Measurements from ENCODE around the gene HCRTR1.
A peak's percentile ranks its signal among the peaks of the same experiment; 100 is the strongest.

The HCRTR1 gene

DNA sequence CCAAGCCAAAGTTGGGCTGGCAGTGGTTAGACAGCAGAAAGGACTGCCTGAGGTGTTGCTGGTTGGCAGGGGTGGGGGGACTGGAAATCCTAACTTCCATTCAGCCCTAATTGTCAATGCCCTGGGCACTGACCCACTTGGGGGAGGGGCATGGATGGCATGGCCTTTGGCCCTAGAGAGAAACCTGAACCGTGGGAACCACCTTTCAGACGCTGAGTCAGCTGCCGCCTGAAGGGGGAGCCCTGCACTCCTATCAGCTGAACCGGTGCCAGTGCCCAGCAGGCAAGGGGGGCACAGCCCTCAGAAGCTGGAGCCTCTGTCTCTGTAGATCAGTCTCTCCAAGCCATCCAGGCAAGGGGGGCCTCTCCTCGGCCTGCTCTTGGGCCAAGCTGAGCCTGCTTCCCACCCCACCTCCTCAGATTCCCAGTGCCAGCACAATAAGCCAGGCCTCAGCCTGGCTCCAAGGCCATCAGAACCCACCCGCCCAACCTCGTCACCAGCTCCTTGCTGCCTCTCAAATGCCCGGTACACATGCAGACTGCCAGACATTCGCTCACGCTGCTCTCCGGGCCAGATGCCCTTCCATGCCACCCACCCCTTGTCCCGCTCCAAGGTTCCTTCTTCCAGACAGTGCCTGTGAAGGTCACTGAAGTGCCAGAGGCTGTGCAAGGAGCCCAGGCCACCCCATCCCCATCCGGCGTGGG, 29.6 kb upstream of the HCRTR1 start:
- peak; percentile 90 for DNase-seq (ENCODE audit: low spot score)
- TF ChIP-seq, protein P1, sequence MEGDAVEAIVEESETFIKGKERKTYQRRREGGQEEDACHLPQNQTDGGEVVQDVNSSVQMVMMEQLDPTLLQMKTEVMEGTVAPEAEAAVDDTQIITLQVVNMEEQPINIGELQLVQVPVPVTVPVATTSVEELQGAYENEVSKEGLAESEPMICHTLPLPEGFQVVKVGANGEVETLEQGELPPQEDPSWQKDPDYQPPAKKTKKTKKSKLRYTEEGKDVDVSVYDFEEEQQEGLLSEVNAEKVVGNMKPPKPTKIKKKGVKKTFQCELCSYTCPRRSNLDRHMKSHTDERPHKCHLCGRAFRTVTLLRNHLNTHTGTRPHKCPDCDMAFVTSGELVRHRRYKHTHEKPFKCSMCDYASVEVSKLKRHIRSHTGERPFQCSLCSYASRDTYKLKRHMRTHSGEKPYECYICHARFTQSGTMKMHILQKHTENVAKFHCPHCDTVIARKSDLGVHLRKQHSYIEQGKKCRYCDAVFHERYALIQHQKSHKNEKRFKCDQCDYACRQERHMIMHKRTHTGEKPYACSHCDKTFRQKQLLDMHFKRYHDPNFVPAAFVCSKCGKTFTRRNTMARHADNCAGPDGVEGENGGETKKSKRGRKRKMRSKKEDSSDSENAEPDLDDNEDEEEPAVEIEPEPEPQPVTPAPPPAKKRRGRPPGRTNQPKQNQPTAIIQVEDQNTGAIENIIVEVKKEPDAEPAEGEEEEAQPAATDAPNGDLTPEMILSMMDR (IDR thresholded peaks at IDR 0.05; ENCODE audit: extremely low read depth, missing control alignments) = peak; percentile 84

DNA sequence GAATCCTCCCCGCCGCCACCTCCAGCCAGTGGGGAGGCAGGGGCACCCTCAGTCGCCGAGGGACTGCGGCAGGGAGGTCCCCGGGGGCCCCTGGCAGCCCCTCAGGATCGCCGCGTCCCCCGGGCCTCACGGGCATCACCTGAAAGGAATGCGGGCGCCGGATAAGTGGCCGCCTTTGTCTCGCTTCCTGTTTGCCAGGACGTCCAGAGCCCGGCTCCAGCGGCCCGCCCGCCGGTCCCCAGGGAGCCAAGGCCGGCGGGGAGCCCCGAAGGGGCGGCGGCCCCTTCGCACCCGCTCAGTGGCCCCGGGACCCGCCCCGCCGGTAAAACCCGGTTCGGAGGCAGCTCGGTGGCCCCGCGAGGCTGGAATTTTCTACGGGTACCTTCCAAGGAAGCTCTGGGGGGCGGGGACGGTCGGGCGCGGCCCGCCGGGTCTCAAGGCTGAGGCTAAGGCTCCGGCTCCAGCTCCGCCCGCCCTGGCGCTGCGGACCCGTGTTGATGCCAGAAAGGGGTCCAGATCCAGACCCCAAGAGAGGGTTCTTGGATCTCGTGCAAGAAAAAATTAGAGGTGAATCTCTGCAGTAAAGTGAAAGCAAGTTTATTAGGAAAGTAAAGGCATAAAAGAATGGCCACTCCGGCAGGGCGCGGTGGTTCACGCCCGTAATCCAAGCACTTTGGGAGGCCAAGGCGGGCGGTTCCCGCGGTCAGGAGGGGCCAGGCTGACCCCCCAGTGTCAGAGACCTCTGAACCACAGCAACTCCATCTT, 28.6 kb upstream of the HCRTR1 start:
- TF ChIP-seq, protein P1 (IDR thresholded peaks at IDR 0.05; ENCODE audit: extremely low read depth, missing control alignments) = no peak

DNA sequence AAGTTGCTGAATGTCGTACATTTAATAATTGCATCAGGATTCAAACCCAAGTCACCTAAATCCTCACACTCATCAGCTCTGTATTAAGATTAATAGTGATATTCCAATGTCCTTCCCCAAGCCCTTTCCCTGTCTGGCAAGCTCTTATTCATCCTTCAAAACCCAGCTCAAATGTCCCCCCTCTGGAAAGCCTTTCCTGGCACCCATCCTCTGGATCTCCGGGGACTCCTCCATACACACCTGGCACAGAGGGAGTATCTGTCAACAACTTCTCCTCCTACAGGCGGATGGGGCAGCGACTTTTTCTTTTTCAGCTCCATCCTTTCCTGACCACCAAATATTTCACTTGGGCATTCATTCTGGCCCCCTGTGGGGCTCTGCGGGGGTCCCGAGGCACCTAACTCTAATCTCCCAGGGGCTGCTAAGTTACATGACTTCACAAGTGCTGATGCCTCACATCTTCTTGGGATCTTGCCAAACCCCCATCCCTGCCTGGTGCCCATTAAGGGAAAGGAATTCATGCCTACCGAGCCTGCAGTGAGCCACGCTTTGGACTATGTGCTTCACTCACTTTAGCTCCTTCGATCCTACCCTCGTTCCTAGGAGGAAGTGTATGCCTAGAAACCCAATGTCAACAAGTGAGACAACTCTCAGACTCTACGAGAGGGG, 25.9 kb upstream of the HCRTR1 start:
- no peak for DNase-seq (ENCODE audit: low spot score)
- TF ChIP-seq, protein P1 (IDR thresholded peaks at IDR 0.05; ENCODE audit: extremely low read depth, missing control alignments) = no peak

More for the DNA sequence above, 28.6 kb upstream of the HCRTR1 start:
- DNase-seq (ENCODE audit: low spot score) = peak; percentile 27

DNA sequence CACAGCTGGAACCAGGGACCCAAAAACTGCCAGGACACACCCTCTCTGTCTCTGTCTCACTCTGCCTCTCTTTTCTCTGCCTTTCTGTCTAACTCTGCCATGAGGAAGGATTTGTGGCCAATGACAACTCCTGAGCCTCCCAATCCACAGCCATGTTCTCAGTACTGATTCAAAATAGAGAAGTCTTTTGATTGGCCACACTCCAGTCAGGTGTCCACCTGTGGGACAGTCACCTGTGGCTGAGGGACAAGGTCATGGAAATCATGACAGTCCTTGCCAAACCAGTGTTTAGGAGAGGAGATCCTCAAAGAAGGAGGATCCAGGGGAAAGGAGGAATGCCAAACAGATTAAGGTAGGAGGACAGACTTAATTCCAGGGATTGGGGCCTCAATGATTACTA, 25.4 kb upstream of the HCRTR1 start:
- TF ChIP-seq, protein P1 (IDR thresholded peaks at IDR 0.05; ENCODE audit: extremely low read depth, missing control alignments) = no peak
- DNase-seq (ENCODE audit: low spot score) = no peak

DNA sequence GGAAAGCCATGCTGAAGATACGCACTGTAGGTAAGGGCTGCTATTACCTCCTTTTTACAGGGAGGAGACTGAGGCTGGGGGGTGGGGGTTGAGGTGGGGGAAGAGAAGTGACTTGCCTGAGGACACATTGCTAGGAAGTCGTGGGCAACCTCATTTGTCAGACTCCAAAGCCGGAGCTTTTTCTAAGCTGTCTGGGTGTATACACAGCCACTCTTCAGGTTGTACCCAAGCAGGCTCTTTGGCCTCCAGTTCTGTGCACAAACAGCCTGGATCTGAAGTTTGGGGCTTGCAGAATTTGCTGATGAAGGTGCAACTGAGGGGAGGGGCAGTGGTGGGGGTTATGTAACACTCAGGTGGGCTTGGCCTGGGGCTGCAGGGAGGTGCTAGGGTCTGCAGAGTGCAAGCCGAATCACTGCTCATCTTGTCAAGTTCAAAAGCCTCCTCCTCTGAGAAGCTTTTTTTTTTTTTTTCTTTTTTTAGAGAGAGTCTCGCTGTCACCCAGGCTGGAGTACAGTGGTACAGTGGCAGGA, 24.3 kb upstream of the HCRTR1 start:
- TF ChIP-seq, protein P1 (IDR thresholded peaks at IDR 0.05; ENCODE audit: extremely low read depth, missing control alignments) = no peak

DNA sequence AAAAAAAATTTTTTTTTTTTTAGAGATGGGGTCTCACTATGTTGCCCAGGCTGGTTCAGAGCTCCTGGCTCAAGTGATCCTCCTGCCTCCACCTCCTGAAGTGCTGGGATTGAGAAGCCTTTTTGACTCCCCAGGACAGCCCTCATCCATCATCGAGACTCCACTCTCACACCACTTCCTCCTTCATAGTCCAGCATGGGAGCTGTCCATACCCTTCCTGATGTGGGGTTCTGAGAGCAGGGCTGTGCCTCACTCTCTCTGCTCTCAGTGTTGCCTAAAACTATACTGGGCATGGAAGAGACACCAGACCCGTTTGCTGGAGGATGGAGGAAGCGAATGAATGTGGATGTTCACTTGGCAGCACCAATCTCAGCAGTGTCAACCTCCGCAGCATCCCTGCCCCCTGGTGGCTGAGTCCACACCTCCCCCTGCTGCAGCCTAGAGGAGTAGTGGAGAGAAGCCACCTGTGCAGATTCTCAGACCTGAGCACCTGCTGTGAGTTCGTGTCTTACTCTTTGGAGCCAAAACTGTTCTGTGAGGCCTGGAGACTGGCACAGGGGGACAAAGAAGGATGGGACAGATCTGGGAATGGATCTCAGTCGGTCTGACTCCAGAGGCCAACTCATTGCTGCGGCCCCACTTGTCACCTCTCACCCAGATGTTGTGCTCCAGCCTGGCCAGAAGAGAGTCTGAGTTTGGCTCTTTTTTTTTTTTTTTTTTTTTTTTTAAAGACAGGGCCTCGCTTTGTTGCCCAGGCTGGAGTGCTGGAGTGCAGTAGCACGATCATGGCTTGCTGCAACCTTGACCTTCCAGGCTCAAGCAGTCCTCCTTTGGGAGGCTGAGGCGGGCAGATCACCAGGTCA, 23.5 kb upstream of the HCRTR1 start:
- peak; percentile 84 for DNase-seq (ENCODE audit: low spot score)
- TF ChIP-seq, protein P1 (IDR thresholded peaks at IDR 0.05; ENCODE audit: extremely low read depth, missing control alignments) = peak; percentile 89

More for the DNA sequence above, 24.3 kb upstream of the HCRTR1 start:
- DNase-seq (ENCODE audit: low spot score) = no peak

Measured in GM20000 (cell line).